K562 (cell line): ENCODE results near the gene DNAAF8.

Experiments
- CTCF ChIP-seq, 3 experiments: IDR thresholded peaks in 2 of 3; conservative IDR thresholded peaks in 1 of 3; 2 replicates each; pipeline ENCODE4 v1.5.1; 2011 to 2012; ENCODE audit warnings: low read length in 3 of 3, mild to moderate bottlenecking in 3 of 3, control low read depth in 2 of 3, improper control_type of control experiment in 1 of 3, inconsistent platforms in 1 of 3, low read depth in 1 of 3, mixed read lengths in 1 of 3, moderate library complexity in 1 of 3; ENCODE audit not compliant: insufficient read depth in 2 of 3
- FOXM1 ChIP-seq, 2 experiments: fragments of 450-650 bp in 1 of 2; sonication (generic) in 1 of 2; formaldehyde crosslinking in 1 of 2; IDR thresholded peaks; 2 replicates each; pipeline versions ENCODE4 v1.6.1 to v1.9.0; 2017 to 2022; ENCODE audit warnings: low read depth in 2 of 2, mild to moderate bottlenecking in 2 of 2, missing genetic modification reagents in 1 of 2, moderate library complexity in 1 of 2
- MTA1 ChIP-seq: fragments of 450-650 bp; IDR thresholded peaks from 2 replicates; pipeline ENCODE4 v1.6.1; 2017; ENCODE audit warnings: borderline replicate concordance
- SNAPC5 ChIP-seq: fragments of 250-450 bp; sonication (Bioruptor Pico); IDR thresholded peaks from 2 replicates; pipeline ENCODE4 v1.8.0; 2021; ENCODE audit warnings: moderate library complexity, mild to moderate bottlenecking, inconsistent platforms
- TCF3 ChIP-seq: sonication (generic); formaldehyde crosslinking; IDR thresholded peaks from 2 replicates; pipeline ENCODE4 v1.4.0; 2020; ENCODE audit warnings: mild to moderate bottlenecking, missing genetic modification reagents

GRCh38 chr16:4788489-4788889 lies 54.2 kb downstream of the DNAAF8 start:
- TF ChIP-seq CTCF (IDR thresholded peaks at IDR 0.05 in 2 of 3, conservative IDR thresholded peaks at IDR 0.05 in 1 of 3; ENCODE audit: insufficient read depth in 2 of 3, low read depth in 1 of 3, low read length in 3 of 3) (no peak), TCF3 (CRISPR knock-in tag) (no peak), SNAPC5 (CRISPR knock-in tag) (no peak), MTA1 (no peak), FOXM1 (IDR thresholded peaks at IDR 0.05; ENCODE audit: low read depth) (no peak), FOXM1 (CRISPR knock-in tag; IDR thresholded peaks at IDR 0.05; ENCODE audit: low read depth) (no peak)
